Measurements from ENCODE around the gene IGF2R. TPM values are rescaled to one million over a fixed set of nuclear protein-coding genes. Genes with fewer than 3 reads are reported as not detected.

Gene IGF2R
- total RNA-seq, 1 experiment from 2014 or later, result 75.3 TPM

- TF ChIP-seq FOXK1 (CRISPR knock-in tag; IDR thresholded peaks at IDR 0.05), result no peak
- no peak for TF ChIP-seq ZNF416 (CRISPR knock-in tag; IDR thresholded peaks at IDR 0.05)
- TF ChIP-seq ZNF317 (CRISPR knock-in tag; IDR thresholded peaks at IDR 0.05; ENCODE audit: borderline replicate concordance, low read depth), result no peak
- no peak for TF ChIP-seq GABPB1 (CRISPR knock-in tag; IDR thresholded peaks at IDR 0.05)
- TF ChIP-seq TEAD4 (CRISPR knock-in tag; IDR thresholded peaks at IDR 0.05), result no peak
- TF ChIP-seq ZNF263 (CRISPR knock-in tag; IDR thresholded peaks at IDR 0.05; ENCODE audit: low read depth), result no peak
- TF ChIP-seq ZNF671 (CRISPR knock-in tag; IDR thresholded peaks at IDR 0.05), result no peak
- no peak for TF ChIP-seq USF1 (CRISPR knock-in tag; IDR thresholded peaks at IDR 0.05)
- no peak for TF ChIP-seq CREB1 (CRISPR knock-in tag; IDR thresholded peaks at IDR 0.05)
- no peak for TF ChIP-seq KAT7 (CRISPR knock-in tag; IDR thresholded peaks at IDR 0.05; ENCODE audit: borderline replicate concordance)
- no peak for TF ChIP-seq ATF6 (CRISPR knock-in tag; IDR thresholded peaks at IDR 0.05)
- no peak for TF ChIP-seq CREM (CRISPR knock-in tag; IDR thresholded peaks at IDR 0.05)
- no peak for TF ChIP-seq ZBTB43 (CRISPR knock-in tag; IDR thresholded peaks at IDR 0.05)
- no peak for TF ChIP-seq GRHL2 (CRISPR knock-in tag; IDR thresholded peaks at IDR 0.05; ENCODE audit: insufficient replicate concordance, severe bottlenecking)
- no peak for TF ChIP-seq NFYB (CRISPR knock-in tag; conservative IDR thresholded peaks at IDR 0.05; ENCODE audit: low read depth)
These were observed 124.2 kb downstream of the IGF2R start (continued) for GRCh38 chr6:160093061-160093460.

- peaks cover 73% of the 10 kb centered on the region for H3K36me3 Mint-ChIP-seq
- ATAC-seq, result no peak
- ChIA-PET CTCF (no interaction called here), POLR2A (no interaction called here)
- H3K27me3 Mint-ChIP-seq (ENCODE audit: low read depth), result no peaks in the 10 kb centered on the region
- no peak for DNase-seq (ENCODE audit: low spot score)
- no peaks in the 10 kb centered on the region for H3K9me3 Mint-ChIP-seq
- no peak overlapping the region for H3K27ac Mint-ChIP-seq
- H3K4me3 Mint-ChIP-seq, result no peak overlapping the region
- TF ChIP-seq ZNF425 (CRISPR knock-in tag; conservative IDR thresholded peaks at IDR 0.05) (no peak), GRHL2 (CRISPR knock-in tag; IDR thresholded peaks at IDR 0.05; ENCODE audit: insufficient replicate concordance, severe bottlenecking) (no peak), MYBL2 (CRISPR knock-in tag; IDR thresholded peaks at IDR 0.05) (no peak), STAT6 (CRISPR knock-in tag; conservative IDR thresholded peaks at IDR 0.05; ENCODE audit: low read depth) (no peak), FOXJ3 (CRISPR knock-in tag; IDR thresholded peaks at IDR 0.05; ENCODE audit: borderline replicate concordance) (no peak), TEAD1 (CRISPR knock-in tag; IDR thresholded peaks at IDR 0.05) (no peak), JUN (CRISPR knock-in tag; IDR thresholded peaks at IDR 0.05) (no peak), KAT7 (CRISPR knock-in tag; IDR thresholded peaks at IDR 0.05; ENCODE audit: borderline replicate concordance) (no peak), PRDM15 (CRISPR knock-in tag; IDR thresholded peaks at IDR 0.05) (no peak), GABPB1 (CRISPR knock-in tag; IDR thresholded peaks at IDR 0.05) (no peak), RORB (CRISPR knock-in tag; IDR thresholded peaks at IDR 0.05) (no peak), SMAD4 (CRISPR knock-in tag; IDR thresholded peaks at IDR 0.05) (no peak)
- no peaks in the 10 kb centered on the region for H3K4me1 Mint-ChIP-seq
These were observed 125.1 kb downstream of the IGF2R start for GRCh38 chr6:160093946-160094345.
